Caco-2 (cell line): ENCODE results near the gene YRDC. TPM values are rescaled to one million over a fixed set of nuclear protein-coding genes. Genes with fewer than 3 reads are reported as not detected.
"Not testable (repeated sequence)": the region's sequence is repeated elsewhere in the genome, so short reads cannot be mapped to it uniquely, and the experiment has no call there.

Experiments used
- BruUV-seq: library from RNA; stranded (reverse); fragments of 400-500 nt; replicated peaks from 2 replicates; lab custom pipeline; 2021; lab: Mats Ljungman, UMichigan
- CTCF ChIA-PET: fragments of 300-600 bp; sonication (Branson Sonifier 250); formaldehyde crosslinking; loops from one replicate; lab custom pipeline; 2022; ENCODE audit warnings: antibody characterized with exemption; lab: Charles Lee
- POLR2A ChIA-PET: fragments of 300-600 bp; sonication (Branson Sonifier 250); formaldehyde crosslinking; loops from one replicate; lab custom pipeline; 2022; ENCODE audit warnings: antibody characterized with exemption; lab: Charles Lee
- DNase-seq, 2 experiments: peaks; one replicate each; pipeline versions ENCODE4 v3.0.0 to v3.0.0-alpha.2; 2020 to 2022
- H3K27me3 ChIP-seq: replicated peaks from 2 replicates; pipeline ENCODE4 v1.6.0; 2011; ENCODE audit warnings: low read length; ENCODE audit not compliant: control insufficient read depth, insufficient read depth
- H3K36me3 ChIP-seq: 2 replicates; pipeline ENCODE4 v1.5.1; 2011; ENCODE audit warnings: low read length; ENCODE audit not compliant: control insufficient read depth, insufficient read depth
- H3K4me1 ChIP-seq: fragments of 250-450 bp; sonication (Bioruptor Pico); 2 replicates; pipeline ENCODE4 v1.5.1; 2020; ENCODE audit warnings: mild to moderate bottlenecking
- H3K4me3 ChIP-seq: 2 replicates; pipeline ENCODE4 v1.5.1; 2011; ENCODE audit warnings: low read depth, mild to moderate bottlenecking, control low read depth, low read length
- H3K9me3 ChIP-seq: fragments of 250-450 bp; sonication (Bioruptor Pico); 2 replicates; pipeline ENCODE4 v1.5.1; 2020; ENCODE audit warnings: mild to moderate bottlenecking, moderate library complexity
- H3K27ac Mint-ChIP-seq: one replicate; pipeline ENCODE4 v1.8.0; 2022; ENCODE audit warnings: mixed read lengths; ENCODE audit not compliant: unreplicated experiment
- H3K27me3 Mint-ChIP-seq: one replicate; pipeline ENCODE4 v1.8.0; 2022; ENCODE audit warnings: mixed read lengths; ENCODE audit not compliant: insufficient read depth, unreplicated experiment
- H3K36me3 Mint-ChIP-seq: one replicate; pipeline ENCODE4 v1.8.0; 2022; ENCODE audit warnings: mild to moderate bottlenecking, mixed read lengths; ENCODE audit not compliant: insufficient read depth, unreplicated experiment
- H3K4me1 Mint-ChIP-seq: one replicate; pipeline ENCODE4 v1.8.0; 2022; ENCODE audit warnings: low read depth, mixed read lengths; ENCODE audit not compliant: unreplicated experiment
- H3K4me3 Mint-ChIP-seq: one replicate; pipeline ENCODE4 v1.8.0; 2022; ENCODE audit warnings: mild to moderate bottlenecking, moderate library complexity, mixed read lengths; ENCODE audit not compliant: unreplicated experiment
- H3K9me3 Mint-ChIP-seq: one replicate; pipeline ENCODE4 v1.8.0; 2022; ENCODE audit warnings: mixed read lengths; ENCODE audit not compliant: unreplicated experiment
- intact Hi-C: fragments of 100-400 bp; cut with micrococcal nuclease; formaldehyde crosslinking; loops from one replicate; pipeline ENCODE4 v1.10.0; 2022; ENCODE audit not compliant: unreplicated experiment
- total RNA-seq: library from RNA; stranded (reverse); gene quantifications from 2 replicates; pipeline ENCODE4 v1.2.3, GENCODE V29; 2022
- TF ChIP-seq, protein P1 (sequence below), 2 experiments: fragments of 200-600 bp in 1 of 2; IDR thresholded peaks; 1 replicate in 1 of 2; 2 replicates in 1 of 2; pipeline versions ENCODE4 v1.5.1 to v1.8.0; 2011 to 2022; ENCODE audit warnings: antibody characterized with exemption in 1 of 2, control low read depth in 1 of 2, inconsistent platforms in 1 of 2, low read depth in 1 of 2, low read length in 1 of 2, mild to moderate bottlenecking in 1 of 2, moderate library complexity in 1 of 2; ENCODE audit not compliant: insufficient read depth in 1 of 2, severe bottlenecking in 1 of 2, unreplicated experiment in 1 of 2

YRDC gene
- total RNA-seq, 1 experiment from 2014 or later, result 10.3 TPM

DNA sequence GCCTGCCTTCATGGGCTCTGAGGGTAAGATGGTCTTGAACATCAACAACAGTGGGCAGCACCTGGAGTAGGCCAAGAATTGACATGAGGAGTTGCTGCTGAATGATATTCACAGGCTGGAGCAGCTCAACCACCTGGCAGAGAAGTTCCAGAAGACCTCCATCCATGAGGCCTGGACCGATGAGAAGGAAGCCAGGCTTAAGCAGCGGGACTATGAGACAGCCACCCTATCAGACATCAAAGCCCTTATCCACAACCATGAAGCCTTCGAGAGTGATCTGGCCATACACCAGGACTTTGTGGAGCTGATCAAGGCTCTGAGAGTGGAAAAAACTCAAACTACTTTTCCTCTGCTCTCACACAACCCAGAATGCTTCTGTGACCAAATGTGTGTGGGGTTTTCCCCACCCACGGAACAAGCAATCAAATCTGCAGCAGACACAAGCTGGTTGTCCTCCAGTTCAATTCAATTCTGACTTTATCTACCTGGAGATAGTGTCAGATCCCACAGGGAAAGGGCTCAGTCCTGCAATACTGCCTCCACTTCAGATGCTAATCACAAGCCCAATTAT is 31.0 kb downstream of the YRDC start:
- H3K27me3 Mint-ChIP-seq, result peaks cover 5% of the 10 kb centered on the region
- POLR2A ChIA-PET, result no interaction called here
- no TSS peak for BruUV-seq
- no peaks in the 10 kb centered on the region for H3K9me3 Mint-ChIP-seq
- TF ChIP-seq, protein P1, sequence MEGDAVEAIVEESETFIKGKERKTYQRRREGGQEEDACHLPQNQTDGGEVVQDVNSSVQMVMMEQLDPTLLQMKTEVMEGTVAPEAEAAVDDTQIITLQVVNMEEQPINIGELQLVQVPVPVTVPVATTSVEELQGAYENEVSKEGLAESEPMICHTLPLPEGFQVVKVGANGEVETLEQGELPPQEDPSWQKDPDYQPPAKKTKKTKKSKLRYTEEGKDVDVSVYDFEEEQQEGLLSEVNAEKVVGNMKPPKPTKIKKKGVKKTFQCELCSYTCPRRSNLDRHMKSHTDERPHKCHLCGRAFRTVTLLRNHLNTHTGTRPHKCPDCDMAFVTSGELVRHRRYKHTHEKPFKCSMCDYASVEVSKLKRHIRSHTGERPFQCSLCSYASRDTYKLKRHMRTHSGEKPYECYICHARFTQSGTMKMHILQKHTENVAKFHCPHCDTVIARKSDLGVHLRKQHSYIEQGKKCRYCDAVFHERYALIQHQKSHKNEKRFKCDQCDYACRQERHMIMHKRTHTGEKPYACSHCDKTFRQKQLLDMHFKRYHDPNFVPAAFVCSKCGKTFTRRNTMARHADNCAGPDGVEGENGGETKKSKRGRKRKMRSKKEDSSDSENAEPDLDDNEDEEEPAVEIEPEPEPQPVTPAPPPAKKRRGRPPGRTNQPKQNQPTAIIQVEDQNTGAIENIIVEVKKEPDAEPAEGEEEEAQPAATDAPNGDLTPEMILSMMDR (IDR thresholded peaks at IDR 0.05; ENCODE audit: insufficient read depth in 1 of 2, low read depth in 1 of 2, low read length in 1 of 2, severe bottlenecking in 1 of 2, unreplicated experiment in 1 of 2), result no peak
- Histone ChIP-seq H3K4me3 (no peak overlapping the region), H3K36me3 (no peaks in the 10 kb centered on the region), H3K4me1 (no peaks in the 10 kb centered on the region), H3K27me3 (no peaks in the 10 kb centered on the region), H3K9me3 (no peaks in the 10 kb centered on the region)
- intact Hi-C loops, result no loop called here
- CTCF ChIA-PET, result no interaction called here
- no peaks in the 10 kb centered on the region for H3K36me3 Mint-ChIP-seq
- H3K27ac Mint-ChIP-seq, result no peak overlapping the region
- no peak for DNase-seq
- no peak overlapping the region for H3K4me3 Mint-ChIP-seq
- no peaks in the 10 kb centered on the region for H3K4me1 Mint-ChIP-seq

DNA sequence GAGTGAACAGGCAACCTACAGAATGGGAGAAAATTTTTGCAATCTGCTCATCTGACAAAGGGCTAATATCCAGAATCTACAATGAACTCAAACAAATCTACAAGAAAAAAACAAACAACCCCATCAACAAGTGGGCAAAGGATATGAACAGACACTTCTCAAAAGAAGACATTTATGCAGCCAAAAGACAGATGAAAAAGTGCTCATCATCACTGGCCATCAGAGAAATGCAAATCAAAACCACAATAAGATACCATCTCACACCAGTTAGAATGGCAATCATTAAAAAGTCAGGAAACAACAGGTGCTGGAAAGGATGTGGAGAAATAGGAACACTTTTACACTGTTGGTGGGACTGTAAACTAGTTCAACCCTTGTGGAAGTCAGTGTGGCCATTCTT is 36.6 kb downstream of the YRDC start:
- DNase-seq, H3K27ac Mint-ChIP-seq, H3K9me3 Mint-ChIP-seq, CTCF ChIA-PET, H3K27me3 Mint-ChIP-seq, BruUV-seq, H3K36me3 ChIP-seq, H3K9me3 ChIP-seq, H3K4me1 Mint-ChIP-seq, H3K4me1 ChIP-seq, H3K4me3 Mint-ChIP-seq, H3K4me3 ChIP-seq, H3K27me3 ChIP-seq, intact Hi-C loops, H3K36me3 Mint-ChIP-seq, POLR2A ChIA-PET: not testable (repeated sequence)

- ChIA-PET POLR2A (no interaction called here), CTCF (no interaction called here)
- Histone ChIP-seq H3K9me3 (no peaks in the 10 kb centered on the region), H3K27me3 (no peaks in the 10 kb centered on the region), H3K4me1 (no peaks in the 10 kb centered on the region), H3K36me3 (no peaks in the 10 kb centered on the region), H3K4me3 (no peak overlapping the region)
- BruUV-seq, result no TSS peak
- TF ChIP-seq, protein P1 (IDR thresholded peaks at IDR 0.05; ENCODE audit: insufficient read depth in 1 of 2, low read depth in 1 of 2, low read length in 1 of 2, severe bottlenecking in 1 of 2, unreplicated experiment in 1 of 2), result no peak
- no peak for DNase-seq
- Mint-ChIP-seq H3K27me3 (peaks cover 16% of the 10 kb centered on the region), H3K4me1 (no peaks in the 10 kb centered on the region), H3K27ac (no peak overlapping the region), H3K36me3 (no peaks in the 10 kb centered on the region), H3K4me3 (no peak overlapping the region), H3K9me3 (no peaks in the 10 kb centered on the region)
- intact Hi-C loops, result no loop called here
Measured at GRCh38 chr1:37767488-37767887, 40.5 kb downstream of the YRDC start.
